ENCODE data around the gene SPSB1. TPM values are rescaled to one million over a fixed set of nuclear protein-coding genes. Genes with fewer than 3 reads are reported as not detected.

SPSB1 gene
- total and polyA plus RNA-seq, 2 experiments from 2014 or later, result 4.6 to 5.4 TPM

GRCh38 chr1:9319208-9319788 lies 26.6 kb downstream of the SPSB1 start:
- Histone ChIP-seq H3K27ac (no peak overlapping the region), H3K36me3 (no peaks in the 10 kb centered on the region), H3K27me3 (no peaks in the 10 kb centered on the region), H3K9me3 (ENCODE audit: low read depth) (no peaks in the 10 kb centered on the region), H3K4me1 (ENCODE audit: low read depth) (peaks cover 25% of the 10 kb centered on the region), H3K4me3 (no peak overlapping the region)
- DNase-seq (ENCODE audit: low read depth in 1 of 2, low spot score in 1 of 2), result no peak
- TF ChIP-seq, protein P1, sequence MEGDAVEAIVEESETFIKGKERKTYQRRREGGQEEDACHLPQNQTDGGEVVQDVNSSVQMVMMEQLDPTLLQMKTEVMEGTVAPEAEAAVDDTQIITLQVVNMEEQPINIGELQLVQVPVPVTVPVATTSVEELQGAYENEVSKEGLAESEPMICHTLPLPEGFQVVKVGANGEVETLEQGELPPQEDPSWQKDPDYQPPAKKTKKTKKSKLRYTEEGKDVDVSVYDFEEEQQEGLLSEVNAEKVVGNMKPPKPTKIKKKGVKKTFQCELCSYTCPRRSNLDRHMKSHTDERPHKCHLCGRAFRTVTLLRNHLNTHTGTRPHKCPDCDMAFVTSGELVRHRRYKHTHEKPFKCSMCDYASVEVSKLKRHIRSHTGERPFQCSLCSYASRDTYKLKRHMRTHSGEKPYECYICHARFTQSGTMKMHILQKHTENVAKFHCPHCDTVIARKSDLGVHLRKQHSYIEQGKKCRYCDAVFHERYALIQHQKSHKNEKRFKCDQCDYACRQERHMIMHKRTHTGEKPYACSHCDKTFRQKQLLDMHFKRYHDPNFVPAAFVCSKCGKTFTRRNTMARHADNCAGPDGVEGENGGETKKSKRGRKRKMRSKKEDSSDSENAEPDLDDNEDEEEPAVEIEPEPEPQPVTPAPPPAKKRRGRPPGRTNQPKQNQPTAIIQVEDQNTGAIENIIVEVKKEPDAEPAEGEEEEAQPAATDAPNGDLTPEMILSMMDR (IDR thresholded peaks at IDR 0.05; ENCODE audit: low read depth, low read length), result no peak

DNA sequence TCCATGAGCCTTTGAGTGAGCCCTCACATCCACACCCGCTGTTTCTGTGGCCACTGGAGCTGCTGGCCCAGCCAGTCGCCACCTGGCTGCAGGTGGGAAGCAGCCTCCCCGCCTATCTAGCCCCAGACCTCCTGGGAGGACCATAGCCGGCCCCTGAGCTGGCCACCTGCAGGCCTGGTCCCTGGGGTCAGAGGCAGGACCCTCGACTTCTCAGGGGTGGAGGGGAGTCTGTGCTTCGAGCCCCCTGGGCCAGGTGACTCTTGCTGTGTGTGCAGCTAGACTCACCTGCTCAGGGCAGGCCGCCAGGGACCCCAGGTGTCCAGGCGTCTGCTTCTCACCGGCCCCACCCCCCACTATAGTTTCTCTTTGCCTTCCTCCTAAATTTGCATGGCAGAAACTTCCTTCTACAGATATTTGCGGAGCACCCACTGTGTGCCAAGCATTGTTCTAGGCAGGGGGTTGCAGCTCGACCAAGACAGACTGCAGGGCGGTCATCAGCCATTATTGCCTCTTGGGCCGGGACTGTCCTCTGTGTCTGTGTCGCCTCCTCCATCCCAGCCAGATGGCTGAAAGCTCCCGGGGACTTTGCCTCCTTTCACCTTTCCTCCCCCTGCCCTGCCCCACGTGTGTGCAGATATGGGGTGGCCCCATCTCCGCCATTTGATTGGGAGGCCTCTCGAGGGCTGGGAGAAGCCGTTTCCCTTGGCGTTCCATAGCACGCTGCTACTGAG lies 27.3 kb downstream of the SPSB1 start:
- Histone ChIP-seq H3K27ac (no peak overlapping the region), H3K27me3 (no peaks in the 10 kb centered on the region), H3K36me3 (no peaks in the 10 kb centered on the region), H3K4me1 (ENCODE audit: low read depth) (peaks cover 25% of the 10 kb centered on the region), H3K9me3 (ENCODE audit: low read depth) (no peaks in the 10 kb centered on the region), H3K4me3 (no peak overlapping the region)
- no peak for DNase-seq (ENCODE audit: low read depth in 1 of 2, low spot score in 1 of 2)
- TF ChIP-seq, protein P1 (IDR thresholded peaks at IDR 0.05; ENCODE audit: low read depth, low read length), result no peak

DNA sequence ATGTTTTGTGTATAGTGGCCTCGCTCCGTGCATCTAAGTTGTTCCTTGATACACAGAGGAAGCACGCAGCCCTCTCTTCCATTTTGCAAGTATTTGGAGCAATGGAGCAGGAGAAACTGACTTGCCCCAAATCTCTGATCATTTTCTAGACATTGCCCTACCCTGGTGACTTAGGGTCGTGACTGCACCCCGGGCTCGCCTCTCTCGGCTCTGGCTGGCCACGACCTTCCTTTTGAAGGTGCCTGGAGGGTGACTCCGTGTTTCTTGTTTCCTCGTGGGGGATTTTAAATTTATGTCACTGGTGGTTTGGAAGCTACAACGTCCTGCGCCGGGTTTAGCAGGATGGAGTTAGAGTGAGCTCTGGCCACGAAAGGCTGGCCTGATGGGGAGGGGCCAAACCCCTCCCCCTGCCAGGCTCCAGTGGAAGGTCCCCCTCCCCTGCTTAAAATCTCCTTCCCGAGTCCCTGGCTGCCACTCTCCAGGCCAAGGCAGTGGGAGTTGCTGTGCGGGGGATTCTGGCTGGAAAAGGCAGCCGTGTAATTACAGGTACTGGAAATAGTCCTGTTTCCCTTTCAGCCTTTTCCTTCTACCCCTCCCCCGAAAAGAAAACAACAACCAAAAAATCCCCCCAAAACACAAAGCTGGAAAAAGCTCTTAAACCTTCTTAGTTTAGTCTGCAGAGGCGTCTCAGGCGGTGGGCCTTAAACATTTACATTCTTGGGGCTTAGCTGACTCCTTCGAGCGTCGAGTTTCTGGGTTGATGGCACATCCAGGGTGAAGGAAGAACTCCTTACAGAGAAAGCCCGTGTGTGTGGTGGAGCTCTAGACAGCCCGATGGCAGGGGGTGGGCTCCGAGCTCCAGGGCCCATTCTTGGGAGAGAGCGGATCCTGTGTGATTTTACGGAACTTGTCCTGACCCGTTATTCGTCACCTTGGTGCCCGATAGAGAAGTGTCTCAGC lies 28.1 kb downstream of the SPSB1 start:
- H3K9me3 ChIP-seq (ENCODE audit: low read depth), result no peaks in the 10 kb centered on the region
- H3K4me1 ChIP-seq (ENCODE audit: low read depth), result peaks cover 25% of the 10 kb centered on the region
- TF ChIP-seq, protein P1 (IDR thresholded peaks at IDR 0.05; ENCODE audit: low read depth, low read length), result no peak
- no peak for DNase-seq (ENCODE audit: low read depth in 1 of 2, low spot score in 1 of 2)
- no peak overlapping the region for H3K27ac ChIP-seq
- H3K4me3 ChIP-seq, result no peak overlapping the region
- no peaks in the 10 kb centered on the region for H3K36me3 ChIP-seq
- no peaks in the 10 kb centered on the region for H3K27me3 ChIP-seq

GRCh38 chr1:9321480-9321849 lies 28.8 kb downstream of the SPSB1 start:
- Histone ChIP-seq H3K27ac (no peak overlapping the region), H3K36me3 (no peaks in the 10 kb centered on the region), H3K9me3 (ENCODE audit: low read depth) (no peaks in the 10 kb centered on the region), H3K27me3 (no peaks in the 10 kb centered on the region), H3K4me1 (ENCODE audit: low read depth) (peaks cover 25% of the 10 kb centered on the region), H3K4me3 (no peak overlapping the region)
- TF ChIP-seq, protein P1 (IDR thresholded peaks at IDR 0.05; ENCODE audit: low read depth, low read length), result no peak
- peak in 1 of 2 donors; percentile 78 for DNase-seq (ENCODE audit: low read depth in 1 of 2, low spot score in 1 of 2)

DNA sequence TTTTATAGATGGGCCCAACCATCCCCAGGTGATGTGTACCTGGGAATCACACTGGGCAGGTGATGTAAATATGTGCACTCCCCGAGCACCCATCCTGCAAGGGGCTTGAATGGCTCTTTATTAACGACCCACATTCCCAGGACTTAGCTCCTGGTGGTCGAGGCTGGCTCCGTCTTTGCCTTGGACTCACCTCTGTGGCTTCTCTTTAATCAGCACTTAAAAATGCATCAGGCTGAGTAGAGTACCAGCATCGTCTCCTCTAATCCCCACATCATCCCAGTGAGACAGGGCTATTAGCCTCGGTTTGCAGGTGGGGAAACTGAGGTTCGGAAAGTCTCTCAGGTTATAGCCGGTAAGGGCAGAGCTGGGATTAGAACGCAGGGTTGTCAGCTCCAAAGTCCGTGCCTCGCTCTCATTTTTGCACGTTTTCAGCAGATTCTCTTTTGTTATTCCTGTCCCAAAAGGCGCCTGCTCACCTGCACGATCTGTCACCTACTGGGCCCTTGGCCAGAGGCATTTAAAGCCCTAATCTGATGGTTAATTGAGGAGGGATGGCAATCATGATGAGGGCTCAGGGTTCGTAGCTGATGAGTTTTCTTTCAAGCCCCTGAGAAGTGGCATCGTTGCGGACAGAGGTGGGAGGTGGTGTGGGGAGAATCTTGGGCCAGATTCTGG lies 29.4 kb downstream of the SPSB1 start:
- TF ChIP-seq, protein P1 (IDR thresholded peaks at IDR 0.05; ENCODE audit: low read depth, low read length), result no peak
- no peaks in the 10 kb centered on the region for H3K36me3 ChIP-seq
- H3K9me3 ChIP-seq (ENCODE audit: low read depth), result no peaks in the 10 kb centered on the region
- H3K4me1 ChIP-seq (ENCODE audit: low read depth), result peaks cover 25% of the 10 kb centered on the region
- no peaks in the 10 kb centered on the region for H3K27me3 ChIP-seq
- no peak overlapping the region for H3K4me3 ChIP-seq
- H3K27ac ChIP-seq, result no peak overlapping the region
- no peak for DNase-seq (ENCODE audit: low read depth in 1 of 2, low spot score in 1 of 2)

All from cardiac muscle cell (in vitro differentiated cells and primary cell).